A673 (cell line): Measurements from ENCODE around the gene SERF1A.
"Not testable (repeated sequence)": the region's sequence is repeated elsewhere in the genome, so short reads cannot be mapped to it uniquely, and the experiment has no call there.

ENCODE experiments used
- EZH2 ChIP-seq: fragments of 200-600 bp; sonication (generic); IDR thresholded peaks from 2 replicates; pipeline ENCODE4 v1.6.1; 2017; ENCODE audit warnings: borderline replicate concordance, low read depth, mild to moderate bottlenecking, mixed read lengths, antibody characterized with exemption, low read length; ENCODE audit not compliant: poor library complexity, severe bottlenecking
- TF ChIP-seq, protein P1 (sequence below): fragments of 300-800, 200-600 bp; sonication (generic); conservative IDR thresholded peaks from 2 replicates; pipeline ENCODE4 v1.5.1; 2017; ENCODE audit warnings: low read depth, mild to moderate bottlenecking, antibody characterized with exemption, low read length, moderate library complexity, mixed read lengths

DNA sequence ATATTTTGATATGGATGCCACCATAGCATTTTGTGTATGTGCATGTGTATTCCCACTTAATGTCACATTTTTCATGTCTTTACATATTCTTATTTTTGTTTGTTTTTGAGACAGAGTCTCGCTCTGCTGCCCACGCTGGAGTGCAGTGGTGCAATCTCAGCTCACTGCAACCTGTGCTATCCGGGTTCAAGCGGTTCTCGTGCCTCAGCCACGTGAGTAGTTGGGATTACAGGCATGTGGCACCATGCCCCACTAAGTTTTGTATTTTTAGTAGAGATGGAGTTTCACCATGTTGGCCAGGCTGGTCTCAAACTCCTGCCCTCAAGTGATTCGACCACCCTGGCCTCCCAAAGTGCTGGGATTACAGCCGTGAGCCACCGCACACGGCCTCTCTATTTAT lies 52.6 kb downstream of the SERF1A start:
- TF ChIP-seq EZH2 = not testable (repeated sequence)
- TF ChIP-seq, protein P1, sequence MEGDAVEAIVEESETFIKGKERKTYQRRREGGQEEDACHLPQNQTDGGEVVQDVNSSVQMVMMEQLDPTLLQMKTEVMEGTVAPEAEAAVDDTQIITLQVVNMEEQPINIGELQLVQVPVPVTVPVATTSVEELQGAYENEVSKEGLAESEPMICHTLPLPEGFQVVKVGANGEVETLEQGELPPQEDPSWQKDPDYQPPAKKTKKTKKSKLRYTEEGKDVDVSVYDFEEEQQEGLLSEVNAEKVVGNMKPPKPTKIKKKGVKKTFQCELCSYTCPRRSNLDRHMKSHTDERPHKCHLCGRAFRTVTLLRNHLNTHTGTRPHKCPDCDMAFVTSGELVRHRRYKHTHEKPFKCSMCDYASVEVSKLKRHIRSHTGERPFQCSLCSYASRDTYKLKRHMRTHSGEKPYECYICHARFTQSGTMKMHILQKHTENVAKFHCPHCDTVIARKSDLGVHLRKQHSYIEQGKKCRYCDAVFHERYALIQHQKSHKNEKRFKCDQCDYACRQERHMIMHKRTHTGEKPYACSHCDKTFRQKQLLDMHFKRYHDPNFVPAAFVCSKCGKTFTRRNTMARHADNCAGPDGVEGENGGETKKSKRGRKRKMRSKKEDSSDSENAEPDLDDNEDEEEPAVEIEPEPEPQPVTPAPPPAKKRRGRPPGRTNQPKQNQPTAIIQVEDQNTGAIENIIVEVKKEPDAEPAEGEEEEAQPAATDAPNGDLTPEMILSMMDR = not testable (repeated sequence)
